ENCODE measurements around the gene IKZF1. TPM values are rescaled to one million over a fixed set of nuclear protein-coding genes. Genes with fewer than 3 reads are reported as not detected.

The IKZF1 gene
- total RNA-seq, 2 donors from 2014 or later, result 5.6 to 11.2 TPM

GRCh38 chr7:50413561-50413960 is 109.0 kb downstream of the IKZF1 start:
- DNase-seq, result no peak
- no peak for ATAC-seq
- intact Hi-C loops (cut with DNase I, micrococcal nuclease), result loop anchor here in 1 of 2 donors (10.0 kb wide), 1 partner anchor 59 kb away; no protein-coding TSS in a partner anchor

GRCh38 chr7:50415844-50416364 is 111.4 kb downstream of the IKZF1 start:
- DNase-seq (no peak), ATAC-seq (no peak)
- intact Hi-C loops (cut with DNase I, micrococcal nuclease), result loop anchor here (5.0 to 10.0 kb wide), 2 partner anchors 61 to 274 kb away; no protein-coding TSS in a partner anchor

GRCh38 chr7:50416527-50417182 is 112.1 kb downstream of the IKZF1 start:
- DNase-seq (no peak), ATAC-seq (no peak)
- intact Hi-C loops (cut with DNase I, micrococcal nuclease), result loop anchor here (5.0 to 10.0 kb wide), 2 partner anchors 62 to 274 kb away; no protein-coding TSS in a partner anchor

- intact Hi-C loops (cut with DNase I, micrococcal nuclease), result loop anchor here (5.0 to 10.0 kb wide), 2 partner anchors 63 to 276 kb away; no protein-coding TSS in a partner anchor
- DNase-seq (peak; percentile 61 to 80), ATAC-seq (peak; percentile 92)
Measured at GRCh38 chr7:50418086-50418515, 113.6 kb downstream of the IKZF1 start.

- ATAC-seq (no peak), DNase-seq (no peak)
- intact Hi-C loops (cut with DNase I, micrococcal nuclease), result loop anchor here (5.0 to 10.0 kb wide), 2 partner anchors 64 to 276 kb away; no protein-coding TSS in a partner anchor
Measured at GRCh38 chr7:50418526-50419290, 114.2 kb downstream of the IKZF1 start.

- DNase-seq (no peak), ATAC-seq (no peak)
- intact Hi-C loops (cut with DNase I, micrococcal nuclease), result no loop called here
Measured at GRCh38 chr7:50421043-50421442, 116.5 kb downstream of the IKZF1 start.

- no peak for ATAC-seq
- no peak for DNase-seq
- intact Hi-C loops (cut with DNase I, micrococcal nuclease), result no loop called here
Measured at GRCh38 chr7:50422858-50423257, 118.3 kb downstream of the IKZF1 start.

GRCh38 chr7:50423860-50424259 is 119.3 kb downstream of the IKZF1 start:
- intact Hi-C loops (cut with DNase I, micrococcal nuclease), result no loop called here
- DNase-seq, result no peak
- ATAC-seq, result no peak

GRCh38 chr7:50425318-50425717 is 120.8 kb downstream of the IKZF1 start:
- DNase-seq (no peak), ATAC-seq (no peak)

GRCh38 chr7:50426280-50427045 is 121.9 kb downstream of the IKZF1 start:
- peak; percentile 37 for ATAC-seq
- no peak for DNase-seq
- intact Hi-C loops (cut with DNase I, micrococcal nuclease), result no loop called here

More at GRCh38 chr7:50425318-50425717, 120.8 kb downstream of the IKZF1 start:
- intact Hi-C loops (cut with DNase I, micrococcal nuclease), result no loop called here

- intact Hi-C loops (cut with DNase I, micrococcal nuclease), result no loop called here
- no peak for ATAC-seq
- no peak for DNase-seq
Measured at GRCh38 chr7:50427518-50427917, 123.0 kb downstream of the IKZF1 start.

- intact Hi-C loops (cut with DNase I, micrococcal nuclease), result no loop called here
- DNase-seq (no peak), ATAC-seq (no peak)
Measured at GRCh38 chr7:50428911-50429310, 124.4 kb downstream of the IKZF1 start.

- intact Hi-C loops (cut with DNase I, micrococcal nuclease), result no loop called here
- DNase-seq (no peak), ATAC-seq (no peak)
Measured at GRCh38 chr7:50431316-50431715, 126.8 kb downstream of the IKZF1 start.

GRCh38 chr7:50431722-50432305 is 127.3 kb downstream of the IKZF1 start:
- ATAC-seq, result no peak
- DNase-seq, result no peak
- intact Hi-C loops (cut with DNase I, micrococcal nuclease), result no loop called here

- no peak for ATAC-seq
- intact Hi-C loops (cut with DNase I, micrococcal nuclease), result no loop called here
Measured at GRCh38 chr7:50436133-50436806, 131.8 kb downstream of the IKZF1 start.

GRCh38 chr7:50446542-50446960 is 142.0 kb downstream of the IKZF1 start:
- no peak for ATAC-seq
- intact Hi-C loops (cut with DNase I, micrococcal nuclease), result no loop called here
- no peak for DNase-seq

More at GRCh38 chr7:50436133-50436806, 131.8 kb downstream of the IKZF1 start:
- no peak for DNase-seq

GRCh38 chr7:50448823-50449222 is 144.3 kb downstream of the IKZF1 start:
- intact Hi-C loops (cut with DNase I, micrococcal nuclease), result no loop called here
- DNase-seq (no peak), ATAC-seq (no peak)

- no peak for ATAC-seq
- DNase-seq, result no peak
- intact Hi-C loops (cut with DNase I, micrococcal nuclease), result no loop called here
Measured at GRCh38 chr7:50449501-50449880, 145.0 kb downstream of the IKZF1 start.
